WI38 (cell line): Measurements from ENCODE around the gene EFR3B.

ENCODE experiments used
- H3K4me3 ChIP-seq: 2 replicates; pipeline ENCODE4 v1.5.1; 2011; ENCODE audit warnings: low read depth, mild to moderate bottlenecking, control low read depth, low read length
- CTCF ChIP-seq: IDR thresholded peaks from 2 replicates; pipeline ENCODE4 v1.5.1; 2012; ENCODE audit warnings: low read depth, mild to moderate bottlenecking, control low read depth, low read length

The EFR3B gene

GRCh38 chr2:25062511-25062917 is 20.6 kb downstream of the EFR3B start:
- TF ChIP-seq CTCF, result no peak
- H3K4me3 ChIP-seq, result no peak overlapping the region

GRCh38 chr2:25063876-25064660 is 22.2 kb downstream of the EFR3B start:
- H3K4me3 ChIP-seq, result no peak overlapping the region
- TF ChIP-seq CTCF, result no peak

GRCh38 chr2:25065768-25066167 is 23.9 kb downstream of the EFR3B start:
- no peak overlapping the region for H3K4me3 ChIP-seq
- TF ChIP-seq CTCF, result no peak

GRCh38 chr2:25066455-25066854 is 24.6 kb downstream of the EFR3B start:
- H3K4me3 ChIP-seq, result no peak overlapping the region
- TF ChIP-seq CTCF, result no peak

- no peak for TF ChIP-seq CTCF
These were observed 26.3 kb downstream of the EFR3B start for GRCh38 chr2:25068217-25068616.

GRCh38 chr2:25071966-25072365 is 30.1 kb downstream of the EFR3B start:
- no peak overlapping the region for H3K4me3 ChIP-seq
- TF ChIP-seq CTCF, result no peak

More at GRCh38 chr2:25068217-25068616, 26.3 kb downstream of the EFR3B start:
- no peak overlapping the region for H3K4me3 ChIP-seq

GRCh38 chr2:25072606-25073005 is 30.7 kb downstream of the EFR3B start:
- no peak overlapping the region for H3K4me3 ChIP-seq
- no peak for TF ChIP-seq CTCF
